ENCODE measurements around the gene NAA25.

NAA25 gene

DNA sequence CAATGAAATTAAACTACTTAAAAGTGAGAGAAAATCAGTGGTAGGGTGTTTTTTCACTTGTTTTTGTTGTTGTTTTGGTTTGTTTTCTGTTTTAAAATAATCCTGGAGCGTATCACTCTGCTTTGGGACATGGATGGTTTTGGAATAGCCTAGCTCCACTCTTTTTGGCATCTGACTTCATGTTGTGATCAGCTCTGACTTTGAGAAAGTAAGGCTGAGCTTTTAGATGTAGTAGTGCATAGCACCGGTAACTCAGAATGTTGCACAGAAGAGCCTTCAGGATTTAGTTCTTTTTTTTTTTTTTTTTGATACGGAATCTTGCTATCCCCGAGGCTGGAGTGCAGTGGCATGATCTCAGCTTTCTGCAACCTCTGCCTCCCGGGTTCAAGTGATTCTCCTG is 24.8 kb upstream of the NAA25 start:
- TF ChIP-seq SIN3A (IDR thresholded peaks at IDR 0.05; ENCODE audit: borderline replicate concordance, insufficient read depth, low read length): no peak
- no peak for TF ChIP-seq FOXP2 (optimal IDR thresholded peaks at IDR 0.05; ENCODE audit: borderline replicate concordance, extremely low read depth, extremely low read length, insufficient read depth)
- no peak for TF ChIP-seq TAF1 (IDR thresholded peaks at IDR 0.05; ENCODE audit: borderline replicate concordance, insufficient read depth, low read length)
- TF ChIP-seq POLR2AphosphoS5 (IDR thresholded peaks at IDR 0.05; ENCODE audit: low read depth, low read length): no peak

- TF ChIP-seq SIN3A (IDR thresholded peaks at IDR 0.05; ENCODE audit: borderline replicate concordance, insufficient read depth, low read length): no peak
- TF ChIP-seq TAF1 (IDR thresholded peaks at IDR 0.05; ENCODE audit: borderline replicate concordance, insufficient read depth, low read length): no peak
- TF ChIP-seq, protein P1, sequence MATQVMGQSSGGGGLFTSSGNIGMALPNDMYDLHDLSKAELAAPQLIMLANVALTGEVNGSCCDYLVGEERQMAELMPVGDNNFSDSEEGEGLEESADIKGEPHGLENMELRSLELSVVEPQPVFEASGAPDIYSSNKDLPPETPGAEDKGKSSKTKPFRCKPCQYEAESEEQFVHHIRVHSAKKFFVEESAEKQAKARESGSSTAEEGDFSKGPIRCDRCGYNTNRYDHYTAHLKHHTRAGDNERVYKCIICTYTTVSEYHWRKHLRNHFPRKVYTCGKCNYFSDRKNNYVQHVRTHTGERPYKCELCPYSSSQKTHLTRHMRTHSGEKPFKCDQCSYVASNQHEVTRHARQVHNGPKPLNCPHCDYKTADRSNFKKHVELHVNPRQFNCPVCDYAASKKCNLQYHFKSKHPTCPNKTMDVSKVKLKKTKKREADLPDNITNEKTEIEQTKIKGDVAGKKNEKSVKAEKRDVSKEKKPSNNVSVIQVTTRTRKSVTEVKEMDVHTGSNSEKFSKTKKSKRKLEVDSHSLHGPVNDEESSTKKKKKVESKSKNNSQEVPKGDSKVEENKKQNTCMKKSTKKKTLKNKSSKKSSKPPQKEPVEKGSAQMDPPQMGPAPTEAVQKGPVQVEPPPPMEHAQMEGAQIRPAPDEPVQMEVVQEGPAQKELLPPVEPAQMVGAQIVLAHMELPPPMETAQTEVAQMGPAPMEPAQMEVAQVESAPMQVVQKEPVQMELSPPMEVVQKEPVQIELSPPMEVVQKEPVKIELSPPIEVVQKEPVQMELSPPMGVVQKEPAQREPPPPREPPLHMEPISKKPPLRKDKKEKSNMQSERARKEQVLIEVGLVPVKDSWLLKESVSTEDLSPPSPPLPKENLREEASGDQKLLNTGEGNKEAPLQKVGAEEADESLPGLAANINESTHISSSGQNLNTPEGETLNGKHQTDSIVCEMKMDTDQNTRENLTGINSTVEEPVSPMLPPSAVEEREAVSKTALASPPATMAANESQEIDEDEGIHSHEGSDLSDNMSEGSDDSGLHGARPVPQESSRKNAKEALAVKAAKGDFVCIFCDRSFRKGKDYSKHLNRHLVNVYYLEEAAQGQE (IDR thresholded peaks at IDR 0.05; ENCODE audit: insufficient read depth in 1 of 2, low read depth in 2 of 2, low read length in 2 of 2): no peak
- TF ChIP-seq FOXP2 (optimal IDR thresholded peaks at IDR 0.05; ENCODE audit: borderline replicate concordance, extremely low read depth, extremely low read length, insufficient read depth): no peak
- TF ChIP-seq POLR2AphosphoS5 (IDR thresholded peaks at IDR 0.05; ENCODE audit: low read depth, low read length): no peak
Observed at GRCh38 chr12:112131686-112132085, 23.1 kb upstream of the NAA25 start.

DNA sequence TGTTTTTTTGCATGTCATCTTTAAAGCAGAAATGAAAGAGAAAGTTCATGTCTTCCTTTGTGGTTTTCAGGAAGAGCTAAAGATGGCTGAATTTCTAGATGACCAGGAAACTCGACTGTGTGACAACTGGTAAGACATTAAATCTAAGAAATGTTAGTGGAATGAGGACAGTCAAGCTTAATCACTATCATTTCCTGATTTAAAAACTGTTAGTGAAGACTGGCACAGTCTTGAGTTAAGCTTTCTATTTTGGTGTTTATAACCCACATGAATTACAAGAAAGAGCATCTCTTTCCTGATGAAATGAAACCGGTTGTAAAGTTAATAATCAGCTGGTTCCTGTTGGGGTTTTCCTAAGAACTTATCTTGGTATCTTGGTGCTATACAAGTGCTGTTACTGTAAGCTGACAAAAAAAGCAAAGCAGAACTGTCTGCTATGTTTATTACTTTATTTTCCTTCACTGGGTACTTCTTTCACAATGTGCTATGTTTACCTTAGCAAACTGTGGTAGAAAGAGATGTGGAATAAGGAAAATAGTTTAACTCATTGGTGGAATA is 21.9 kb upstream of the NAA25 start:
- no peak for TF ChIP-seq TAF1 (IDR thresholded peaks at IDR 0.05; ENCODE audit: borderline replicate concordance, insufficient read depth, low read length)
- no peak for TF ChIP-seq POLR2AphosphoS5 (IDR thresholded peaks at IDR 0.05; ENCODE audit: low read depth, low read length)

- TF ChIP-seq FOXP2 (optimal IDR thresholded peaks at IDR 0.05; ENCODE audit: borderline replicate concordance, extremely low read depth, extremely low read length, insufficient read depth) (no peak), SIN3A (IDR thresholded peaks at IDR 0.05; ENCODE audit: borderline replicate concordance, insufficient read depth, low read length) (no peak), TAF1 (IDR thresholded peaks at IDR 0.05; ENCODE audit: borderline replicate concordance, insufficient read depth, low read length) (no peak), POLR2AphosphoS5 (IDR thresholded peaks at IDR 0.05; ENCODE audit: low read depth, low read length) (no peak)
- TF ChIP-seq, protein P1 (IDR thresholded peaks at IDR 0.05; ENCODE audit: insufficient read depth in 1 of 2, low read depth in 2 of 2, low read length in 2 of 2): no peak
Observed at GRCh38 chr12:112126911-112127310, 18.3 kb upstream of the NAA25 start.

GRCh38 chr12:112126000-112126438 is 17.4 kb upstream of the NAA25 start:
- TF ChIP-seq, protein P1 (IDR thresholded peaks at IDR 0.05; ENCODE audit: insufficient read depth in 1 of 2, low read depth in 2 of 2, low read length in 2 of 2): no peak
- TF ChIP-seq SIN3A (IDR thresholded peaks at IDR 0.05; ENCODE audit: borderline replicate concordance, insufficient read depth, low read length) (no peak), TAF1 (IDR thresholded peaks at IDR 0.05; ENCODE audit: borderline replicate concordance, insufficient read depth, low read length) (no peak), POLR2AphosphoS5 (IDR thresholded peaks at IDR 0.05; ENCODE audit: low read depth, low read length) (no peak), FOXP2 (optimal IDR thresholded peaks at IDR 0.05; ENCODE audit: borderline replicate concordance, extremely low read depth, extremely low read length, insufficient read depth) (no peak)

- TF ChIP-seq, protein P1 (IDR thresholded peaks at IDR 0.05; ENCODE audit: insufficient read depth in 1 of 2, low read depth in 2 of 2, low read length in 2 of 2): no peak
- TF ChIP-seq POLR2AphosphoS5 (IDR thresholded peaks at IDR 0.05; ENCODE audit: low read depth, low read length) (peak; percentile 94), TAF1 (IDR thresholded peaks at IDR 0.05; ENCODE audit: borderline replicate concordance, insufficient read depth, low read length) (peak; percentile 98), FOXP2 (optimal IDR thresholded peaks at IDR 0.05; ENCODE audit: borderline replicate concordance, extremely low read depth, extremely low read length, insufficient read depth) (peak; percentile 61)
Observed at GRCh38 chr12:112125250-112125999, 16.8 kb upstream of the NAA25 start, which contains the start of gene TRAFD1. Gene TRAFD1 (plus strand): TSS chr12:112125560. CDS start chr12:112130523, 4,963 bp downstream.
